A549 (cell line): Measurements from ENCODE around the gene NHLRC2. TPM values are rescaled to one million over a fixed set of nuclear protein-coding genes. Genes with fewer than 3 reads are reported as not detected.

ENCODE experiments used
- ATAC-seq, 2 experiments: fragments of 200-7000 bp in 1 of 2; fragments of >200 bp in 1 of 2; cut with Nextera tagmentation in 1 of 2; cut with Tn5 transposase in 1 of 2; 3 replicates each; pipeline versions ENCODE4 v1.8.0 to v1.9.1; 2018 to 2020; ENCODE audit warnings: mild to moderate bottlenecking in 1 of 2, moderate library complexity in 1 of 2
- CTCF ChIA-PET: fragments of 300-600 bp; sonication (Branson Sonifier 250); formaldehyde crosslinking; extraction: SDS; loops from one replicate; lab custom pipeline; 2021; ENCODE audit warnings: antibody characterized with exemption, inconsistent platforms; lab: Yijun Ruan, JAX
- POLR2A ChIA-PET: fragments of 350-600 bp; formaldehyde crosslinking; extraction: SDS; loops from one replicate; lab custom pipeline; 2021; ENCODE audit warnings: antibody characterized with exemption, inconsistent platforms; lab: Yijun Ruan, JAX
- DNase-seq, 2 experiments: peaks; one replicate each; pipeline versions ENCODE4 v3.0.0 to v3.0.0-alpha.2; 2011 to 2016; ENCODE audit warnings: low read depth in 1 of 2, low spot score in 1 of 2
- FAIRE-seq: peaks from 2 replicates; lab custom pipeline; 2011; peaks lifted over from hg19 to GRCh38; lab: Jason Lieb, UNC
- H3K27ac ChIP-seq, 2 experiments: fragments of >200 bp; sonication (Bioruptor Twin); formaldehyde crosslinking; 3 replicates each; pipeline ENCODE4 v1.5.1; 2016 to 2017
- H3K4me1 ChIP-seq: fragments of >200 bp; sonication (Bioruptor Twin); formaldehyde crosslinking; 3 replicates; pipeline ENCODE4 v1.6.1; 2016
- H3K4me2 ChIP-seq: fragments of >200 bp; sonication (Bioruptor Twin); formaldehyde crosslinking; 3 replicates; pipeline ENCODE4 v1.6.1; 2016
- H3K4me3 ChIP-seq: fragments of >200 bp; sonication (Bioruptor Twin); formaldehyde crosslinking; 3 replicates; pipeline ENCODE4 v1.5.1; 2016
- H3K9me3 ChIP-seq: fragments of >200 bp; sonication (Bioruptor Twin); formaldehyde crosslinking; 3 replicates; pipeline ENCODE4 v1.6.1; 2016
- ATOH8 ChIP-seq: fragments of 250-450 bp; sonication (Bioruptor Pico); IDR thresholded peaks from 2 replicates; pipeline ENCODE4 v1.5.0; 2020; ENCODE audit warnings: low read depth, mild to moderate bottlenecking, moderate library complexity
- CBX2 ChIP-seq: fragments of 200-600 bp; sonication (generic); IDR thresholded peaks from 2 replicates; pipeline ENCODE4 v1.6.1; 2016; ENCODE audit warnings: low read depth, mild to moderate bottlenecking, borderline replicate concordance
- CEBPB ChIP-seq, 2 experiments: fragments of >200 bp in 1 of 2; sonication (Bioruptor Twin) in 1 of 2; formaldehyde crosslinking in 1 of 2; IDR thresholded peaks; 2 replicates each; pipeline ENCODE4 v1.6.1; 2012 to 2016
- FOSB ChIP-seq: fragments of 250-450 bp; sonication (Bioruptor Pico); IDR thresholded peaks from 2 replicates; pipeline ENCODE4 v1.5.0; 2020; ENCODE audit warnings: mild to moderate bottlenecking, moderate library complexity
- HDAC2 ChIP-seq: fragments of 200-600 bp; sonication (generic); IDR thresholded peaks from 2 replicates; pipeline ENCODE4 v1.6.1; 2016
- HMGXB4 ChIP-seq: fragments of 250-450 bp; sonication (Bioruptor Pico); IDR thresholded peaks from 2 replicates; pipeline ENCODE4 v1.5.0; 2021; ENCODE audit warnings: mild to moderate bottlenecking, moderate library complexity, borderline replicate concordance
- MAZ ChIP-seq: fragments of 150-350 bp; IDR thresholded peaks from 2 replicates; pipeline ENCODE4 v1.6.1; 2014; ENCODE audit warnings: antibody characterized with exemption, low read depth, low read length, borderline replicate concordance
- RAD21 ChIP-seq, 2 experiments: fragments of >200 bp in 1 of 2; sonication (Bioruptor Twin) in 1 of 2; formaldehyde crosslinking in 1 of 2; IDR thresholded peaks in 1 of 2; conservative IDR thresholded peaks in 1 of 2; 2 replicates in 1 of 2; 3 replicates in 1 of 2; pipeline ENCODE4 v1.6.1; 2012 to 2018; ENCODE audit warnings: inconsistent platforms in 1 of 2
- RNF2 ChIP-seq: fragments of 200-600 bp; sonication (generic); IDR thresholded peaks from 2 replicates; pipeline ENCODE4 v1.6.1; 2016; ENCODE audit warnings: low read depth, mild to moderate bottlenecking, antibody characterized with exemption, moderate library complexity, borderline replicate concordance
- SREBF2 ChIP-seq: fragments of 450-650 bp; IDR thresholded peaks from 2 replicates; pipeline ENCODE4 v1.6.1; 2014; ENCODE audit warnings: mild to moderate bottlenecking, moderate library complexity
- ZC3H11A ChIP-seq: fragments of 450-650 bp; IDR thresholded peaks from 2 replicates; pipeline ENCODE4 v1.6.1; 2014; ENCODE audit warnings: antibody characterized with exemption, mild to moderate bottlenecking
- ZNF302 ChIP-seq: fragments of 250-450 bp; sonication (Bioruptor Pico); IDR thresholded peaks from 2 replicates; pipeline ENCODE4 v1.9.0; 2021; ENCODE audit warnings: inconsistent platforms, mild to moderate bottlenecking, moderate library complexity
- WGBS: methylation state at CpG from one replicate; pipeline ENCODE4 v1.1.6; 2017; ENCODE audit errors: missing lambda C conversion rate; 5-methylcytosine and 5-hydroxymethylcytosine counted together
- polyA plus RNA-seq, 4 experiments: library from polyadenylated mRNA; depleted of rRNA in 3 of 4; stranded (reverse); fragments of >200 nt; fragmentation: RNase III in 1 of 4; extraction: RNeasy Plus Mini Kit Qiagen cat#74134 plus additional on column Dnase treatment in 1 of 4; gene quantifications; 2 replicates in 3 of 4; 3 replicates in 1 of 4; pipeline ENCODE4 v1.2.3, GENCODE V29; 2011 to 2017
- TF ChIP-seq, protein P1 (sequence below): fragments of 200-600 bp; sonication (generic); IDR thresholded peaks from 2 replicates; pipeline ENCODE4 v1.6.1; 2016; ENCODE audit warnings: antibody characterized with exemption, mild to moderate bottlenecking, moderate library complexity
- TF ChIP-seq, protein P2 (sequence below): fragments of >200 bp; sonication (Bioruptor Twin); formaldehyde crosslinking; IDR thresholded peaks from 2 replicates; pipeline ENCODE4 v1.6.1; 2016
- TF ChIP-seq, protein P3 (sequence below): fragments of >200 bp; sonication (Bioruptor Twin); formaldehyde crosslinking; IDR thresholded peaks from 3 replicates; pipeline ENCODE4 v1.6.1; 2016

Gene NHLRC2
- polyA plus RNA-seq, 2 of the 4 experiments (the other 2 are of a cell fraction) = 4.9 to 17.3 TPM

DNA sequence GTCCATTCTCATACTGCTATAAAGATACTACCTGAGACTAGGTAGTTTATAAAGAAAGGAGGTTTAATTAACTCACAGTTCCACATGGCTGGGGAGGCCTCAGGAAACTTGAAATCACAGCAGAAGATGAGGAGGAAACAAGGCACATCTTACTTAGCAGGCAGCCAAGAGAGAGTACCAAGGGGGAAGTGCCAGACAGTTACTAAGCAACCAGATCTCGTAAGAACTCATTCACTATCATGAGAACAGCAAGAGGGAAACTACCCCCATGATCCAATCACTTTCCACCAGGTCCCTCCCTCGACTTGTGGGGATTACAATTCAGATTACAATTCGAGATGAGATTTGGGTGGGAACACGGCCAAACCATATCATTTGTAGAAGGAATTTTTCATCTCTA lies 36.3 kb downstream of the NHLRC2 start:
- Histone ChIP-seq H3K27ac (no peak overlapping the region), H3K9me3 (no peaks in the 10 kb centered on the region), H3K4me3 (no peak overlapping the region), H3K4me1 (peaks cover 10% of the 10 kb centered on the region; the same call in 2 of the 3 replicates), H3K4me2 (no peak overlapping the region)
- 91% methylated on average over 4 of the region's 4 CpGs for WGBS
- ChIA-PET POLR2A (no interaction called here), CTCF (interaction anchor here (1.0 kb wide), 1 partner anchor 9 kb away, joined by 3 read pairs; no protein-coding TSS in a partner anchor)
- no peak for TF ChIP-seq MAZ
- no peak for TF ChIP-seq SREBF2
- no peak for TF ChIP-seq RNF2
- TF ChIP-seq, protein P1, sequence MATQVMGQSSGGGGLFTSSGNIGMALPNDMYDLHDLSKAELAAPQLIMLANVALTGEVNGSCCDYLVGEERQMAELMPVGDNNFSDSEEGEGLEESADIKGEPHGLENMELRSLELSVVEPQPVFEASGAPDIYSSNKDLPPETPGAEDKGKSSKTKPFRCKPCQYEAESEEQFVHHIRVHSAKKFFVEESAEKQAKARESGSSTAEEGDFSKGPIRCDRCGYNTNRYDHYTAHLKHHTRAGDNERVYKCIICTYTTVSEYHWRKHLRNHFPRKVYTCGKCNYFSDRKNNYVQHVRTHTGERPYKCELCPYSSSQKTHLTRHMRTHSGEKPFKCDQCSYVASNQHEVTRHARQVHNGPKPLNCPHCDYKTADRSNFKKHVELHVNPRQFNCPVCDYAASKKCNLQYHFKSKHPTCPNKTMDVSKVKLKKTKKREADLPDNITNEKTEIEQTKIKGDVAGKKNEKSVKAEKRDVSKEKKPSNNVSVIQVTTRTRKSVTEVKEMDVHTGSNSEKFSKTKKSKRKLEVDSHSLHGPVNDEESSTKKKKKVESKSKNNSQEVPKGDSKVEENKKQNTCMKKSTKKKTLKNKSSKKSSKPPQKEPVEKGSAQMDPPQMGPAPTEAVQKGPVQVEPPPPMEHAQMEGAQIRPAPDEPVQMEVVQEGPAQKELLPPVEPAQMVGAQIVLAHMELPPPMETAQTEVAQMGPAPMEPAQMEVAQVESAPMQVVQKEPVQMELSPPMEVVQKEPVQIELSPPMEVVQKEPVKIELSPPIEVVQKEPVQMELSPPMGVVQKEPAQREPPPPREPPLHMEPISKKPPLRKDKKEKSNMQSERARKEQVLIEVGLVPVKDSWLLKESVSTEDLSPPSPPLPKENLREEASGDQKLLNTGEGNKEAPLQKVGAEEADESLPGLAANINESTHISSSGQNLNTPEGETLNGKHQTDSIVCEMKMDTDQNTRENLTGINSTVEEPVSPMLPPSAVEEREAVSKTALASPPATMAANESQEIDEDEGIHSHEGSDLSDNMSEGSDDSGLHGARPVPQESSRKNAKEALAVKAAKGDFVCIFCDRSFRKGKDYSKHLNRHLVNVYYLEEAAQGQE = no peak
- TF ChIP-seq, protein P2, sequence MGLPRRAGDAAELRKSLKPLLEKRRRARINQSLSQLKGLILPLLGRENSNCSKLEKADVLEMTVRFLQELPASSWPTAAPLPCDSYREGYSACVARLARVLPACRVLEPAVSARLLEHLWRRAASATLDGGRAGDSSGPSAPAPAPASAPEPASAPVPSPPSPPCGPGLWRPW = no peak
- TF ChIP-seq FOSB (CRISPR knock-in tag) = no peak
- no peak for TF ChIP-seq CBX2
- TF ChIP-seq ATOH8 (CRISPR knock-in tag) = no peak
- TF ChIP-seq CEBPB (IDR thresholded peaks at IDR 0.05) = no peak
- no peak for TF ChIP-seq RAD21 (conservative IDR thresholded peaks at IDR 0.05 in 1 of 2, IDR thresholded peaks at IDR 0.05 in 1 of 2)
- TF ChIP-seq, protein P3, sequence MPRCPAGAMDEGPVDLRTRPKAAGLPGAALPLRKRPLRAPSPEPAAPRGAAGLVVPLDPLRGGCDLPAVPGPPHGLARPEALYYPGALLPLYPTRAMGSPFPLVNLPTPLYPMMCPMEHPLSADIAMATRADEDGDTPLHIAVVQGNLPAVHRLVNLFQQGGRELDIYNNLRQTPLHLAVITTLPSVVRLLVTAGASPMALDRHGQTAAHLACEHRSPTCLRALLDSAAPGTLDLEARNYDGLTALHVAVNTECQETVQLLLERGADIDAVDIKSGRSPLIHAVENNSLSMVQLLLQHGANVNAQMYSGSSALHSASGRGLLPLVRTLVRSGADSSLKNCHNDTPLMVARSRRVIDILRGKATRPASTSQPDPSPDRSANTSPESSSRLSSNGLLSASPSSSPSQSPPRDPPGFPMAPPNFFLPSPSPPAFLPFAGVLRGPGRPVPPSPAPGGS = no peak
- no peak for TF ChIP-seq ZNF302 (CRISPR knock-in tag)
- TF ChIP-seq ZC3H11A = no peak
- TF ChIP-seq HDAC2 = no peak
- ATAC-seq = no peak
- FAIRE-seq = no peak
- no peak for DNase-seq

DNA sequence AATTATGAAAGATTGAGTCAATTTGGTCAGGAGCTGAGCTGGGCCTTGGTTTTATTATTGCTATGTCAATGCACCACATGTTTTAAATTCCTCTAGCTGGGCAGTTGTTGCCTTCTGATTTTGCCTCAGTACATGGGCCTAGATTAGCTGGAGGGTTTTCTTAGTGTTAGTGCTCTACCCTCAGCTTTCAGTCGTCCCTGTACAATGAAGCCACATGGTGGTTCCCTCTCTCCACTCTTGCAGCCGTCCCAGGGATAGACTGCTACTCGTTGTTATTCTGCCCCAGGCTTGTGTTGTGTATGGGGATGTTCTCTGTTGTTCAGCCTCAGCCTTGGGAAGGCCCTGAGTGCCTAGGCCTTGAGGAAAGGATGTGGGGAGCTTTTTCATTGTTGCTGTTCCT lies 37.0 kb downstream of the NHLRC2 start:
- Histone ChIP-seq H3K4me3 (no peak overlapping the region), H3K4me1 (peaks cover 10% of the 10 kb centered on the region; the same call in 2 of the 3 replicates), H3K9me3 (no peaks in the 10 kb centered on the region), H3K4me2 (no peak overlapping the region), H3K27ac (no peak overlapping the region)
- WGBS = 87% methylated on average over 3 of the region's 3 CpGs
- POLR2A ChIA-PET = no interaction called here
- DNase-seq = no peak
- TF ChIP-seq RAD21 (conservative IDR thresholded peaks at IDR 0.05 in 1 of 2, IDR thresholded peaks at IDR 0.05 in 1 of 2) = peak in 1 of 2 experiments; percentile 15; a peak in 1 of 5 replicates
- TF ChIP-seq HMGXB4 (CRISPR knock-in tag) = no peak
- no peak for TF ChIP-seq FOSB (CRISPR knock-in tag)
- no peak for FAIRE-seq
- CTCF ChIA-PET = interaction anchor here (0.6 to 1.0 kb wide), 4 partner anchors 8 to 198 kb away, joined by 3 to 4 read pairs (median 3); no protein-coding TSS in a partner anchor
- peak in 1 of 2 experiments; percentile 30; a peak in 1 of 6 replicates for ATAC-seq
